Smooth muscle cell (in vitro differentiated cells): ENCODE measurements around the gene GNAT3. TPM values are rescaled to one million over a fixed set of nuclear protein-coding genes. Genes with fewer than 3 reads are reported as not detected.

Experiments
- DNase-seq: peaks from one replicate; lab custom pipeline; 2025; ENCODE audit not compliant: unreplicated experiment; lab: John Stamatoyannopoulos, UW
- H2AFZ ChIP-seq: fragments of 200-600 bp; sonication (generic); 2 replicates; pipeline ENCODE4 v1.6.0; 2016; ENCODE audit warnings: antibody characterized with exemption, low read depth, mild to moderate bottlenecking
- H3F3A ChIP-seq: fragments of 200-600 bp; sonication (generic); 2 replicates; pipeline ENCODE4 v1.6.0; 2017; ENCODE audit warnings: antibody characterized with exemption, low read depth
- H3K27ac ChIP-seq: fragments of 200-600 bp; sonication (generic); 2 replicates; pipeline ENCODE4 v1.5.1; 2016; ENCODE audit warnings: low read depth, mild to moderate bottlenecking
- H3K27me3 ChIP-seq: fragments of 200-600 bp; sonication (generic); 2 replicates; pipeline ENCODE4 v1.6.1; 2016; ENCODE audit warnings: low read depth, mild to moderate bottlenecking
- H3K36me3 ChIP-seq: fragments of 200-600 bp; sonication (generic); 2 replicates; pipeline ENCODE4 v1.5.1; 2016; ENCODE audit warnings: low read depth
- H3K4me1 ChIP-seq: fragments of 200-600 bp; sonication (generic); 2 replicates; pipeline ENCODE4 v1.5.1; 2016; ENCODE audit warnings: low read depth
- H3K4me2 ChIP-seq: fragments of 200-600 bp; sonication (generic); 2 replicates; pipeline ENCODE4 v1.6.0; 2016; ENCODE audit warnings: mild to moderate bottlenecking
- H3K4me3 ChIP-seq: fragments of 200-600 bp; sonication (generic); 2 replicates; pipeline ENCODE4 v1.5.1; 2016; ENCODE audit warnings: mild to moderate bottlenecking
- H3K79me2 ChIP-seq: fragments of 200-600 bp; sonication (generic); 2 replicates; pipeline ENCODE4 v1.6.0; 2016; ENCODE audit warnings: low read depth, mild to moderate bottlenecking
- H3K9ac ChIP-seq: fragments of 200-600 bp; sonication (generic); 2 replicates; pipeline ENCODE4 v1.6.0; 2016; ENCODE audit warnings: low read depth
- H3K9me3 ChIP-seq: fragments of 200-600 bp; sonication (generic); replicated peaks from 2 replicates; pipeline ENCODE4 v1.5.1; 2016; ENCODE audit warnings: low read depth
- H4K20me1 ChIP-seq: fragments of 200-600 bp; sonication (generic); 2 replicates; pipeline ENCODE4 v1.6.0; 2016; ENCODE audit warnings: low read depth
- CTCF ChIP-seq: fragments of 200-600 bp; sonication (generic); IDR thresholded peaks from 2 replicates; pipeline ENCODE4 v1.5.1; 2017; ENCODE audit warnings: borderline replicate concordance, mild to moderate bottlenecking, antibody characterized with exemption; ENCODE audit not compliant: insufficient read depth, poor library complexity, severe bottlenecking
- WGBS: methylation state at CpG from one replicate; pipeline ENCODE4 v1.1.7; 2016; ENCODE audit warnings: low lambda C conversion rate; 5-methylcytosine and 5-hydroxymethylcytosine counted together
- polyA plus RNA-seq: library from polyadenylated mRNA; unstranded; fragments of >200 nt; fragmentation: Nextera tagmentation; extraction: Ambion mirVana; gene quantifications from 2 replicates; pipeline ENCODE4 v1.2.1, GENCODE V29; 2016
- total RNA-seq: library from RNA; depleted of rRNA; stranded (reverse); fragments of >200 nt; gene quantifications from 2 replicates; pipeline ENCODE4 v1.2.3, GENCODE V29; 2014

GNAT3 gene
- total and polyA plus RNA-seq, 2 experiments from 2014 or later = not detected

- Histone ChIP-seq H3K27me3 (no peaks in the 10 kb centered on the region), H3F3A (no peaks in the 10 kb centered on the region), H3K9ac (no peak overlapping the region), H3K4me2 (no peak overlapping the region), H3K4me3 (no peak overlapping the region), H3K9me3 (no peaks in the 10 kb centered on the region), H3K79me2 (no peaks in the 10 kb centered on the region), H3K27ac (peak overlapping the region; percentile 29), H3K4me1 (peaks cover 6% of the 10 kb centered on the region), H4K20me1 (no peaks in the 10 kb centered on the region), H2AFZ (no peak overlapping the region), H3K36me3 (no peaks in the 10 kb centered on the region)
- DNase-seq = no peak
- no peak for TF ChIP-seq CTCF
- WGBS = 28% methylated on average over 2 of the region's 2 CpGs
These were observed 33.2 kb downstream of the GNAT3 start for GRCh38 chr7:80478683-80479082.

DNA sequence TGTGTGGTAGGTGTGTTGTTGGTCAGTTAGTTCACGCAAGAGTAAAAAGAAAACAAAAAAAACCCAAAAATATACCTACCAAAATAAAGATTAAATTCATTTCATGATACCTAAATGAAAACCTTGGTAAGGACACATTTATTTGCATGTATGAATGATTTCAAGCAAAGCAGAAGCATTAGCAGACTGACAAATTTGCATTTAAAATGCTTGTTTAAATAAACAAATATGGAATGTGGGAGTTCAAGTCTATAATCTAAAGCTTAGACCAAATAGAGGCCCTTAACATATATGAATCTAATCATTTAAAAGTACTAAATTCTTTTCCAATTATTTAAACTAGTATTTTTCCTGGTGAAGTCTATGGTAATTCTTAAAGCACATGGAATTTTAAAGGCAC, 35.8 kb downstream of the GNAT3 start:
- Histone ChIP-seq H3K9ac (no peak overlapping the region), H2AFZ (no peak overlapping the region), H3K27ac (no peak overlapping the region), H4K20me1 (no peaks in the 10 kb centered on the region), H3K27me3 (no peaks in the 10 kb centered on the region), H3K36me3 (no peaks in the 10 kb centered on the region), H3K4me3 (no peak overlapping the region), H3K79me2 (no peaks in the 10 kb centered on the region), H3F3A (no peaks in the 10 kb centered on the region), H3K9me3 (no peaks in the 10 kb centered on the region), H3K4me1 (peaks cover under 1% of the 10 kb centered on the region), H3K4me2 (no peak overlapping the region)
- DNase-seq = no peak
- TF ChIP-seq CTCF = no peak
- 96% methylated on average over 1 of the region's 1 CpG for WGBS

GRCh38 chr7:80475383-80475782, 36.5 kb downstream of the GNAT3 start:
- no peaks in the 10 kb centered on the region for H3F3A ChIP-seq
- H4K20me1 ChIP-seq = no peaks in the 10 kb centered on the region
- no peaks in the 10 kb centered on the region for H3K9me3 ChIP-seq
- H2AFZ ChIP-seq = no peak overlapping the region
- no peaks in the 10 kb centered on the region for H3K36me3 ChIP-seq
- no peaks in the 10 kb centered on the region for H3K27me3 ChIP-seq
- no peaks in the 10 kb centered on the region for H3K4me1 ChIP-seq
- H3K9ac ChIP-seq = no peak overlapping the region
- no peak for DNase-seq
- WGBS = 64% methylated on average over 3 of the region's 3 CpGs
- no peak overlapping the region for H3K4me3 ChIP-seq
- no peak for TF ChIP-seq CTCF
- no peaks in the 10 kb centered on the region for H3K79me2 ChIP-seq
- no peak overlapping the region for H3K27ac ChIP-seq
- H3K4me2 ChIP-seq = no peak overlapping the region

DNA sequence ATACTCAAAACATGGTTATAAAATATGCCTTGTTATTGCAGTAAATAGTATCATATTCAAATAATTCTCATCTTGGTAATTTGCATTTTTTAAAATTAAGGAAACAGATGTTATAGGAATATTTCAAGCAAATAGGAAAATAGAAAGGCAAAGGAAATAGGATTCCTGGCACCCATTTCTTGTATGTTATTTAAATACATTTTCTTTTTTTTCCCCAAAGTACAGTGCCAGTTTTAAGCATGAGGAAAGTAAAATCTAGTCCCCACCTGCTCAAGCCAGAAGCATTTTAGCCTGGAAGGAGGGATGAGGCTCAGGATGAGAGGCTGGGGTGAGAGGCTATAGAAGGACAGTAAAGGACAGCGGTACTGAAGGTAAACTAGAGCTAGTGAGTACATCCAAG, 38.1 kb downstream of the GNAT3 start:
- 93% methylated on average over 1 of the region's 1 CpG for whole genome bisulfite sequencing
- no peaks in the 10 kb centered on the region for H3K27me3 ChIP-seq
- no peak overlapping the region for H2AFZ ChIP-seq
- no peaks in the 10 kb centered on the region for H3K36me3 ChIP-seq
- H3K4me3 ChIP-seq = no peak overlapping the region
- H3K79me2 ChIP-seq = no peaks in the 10 kb centered on the region
- H4K20me1 ChIP-seq = no peaks in the 10 kb centered on the region
- H3K27ac ChIP-seq = no peak overlapping the region
- no peak for DNase-seq
- H3K4me1 ChIP-seq = no peaks in the 10 kb centered on the region
- no peaks in the 10 kb centered on the region for H3K9me3 ChIP-seq
- H3F3A ChIP-seq = no peaks in the 10 kb centered on the region
- TF ChIP-seq CTCF = no peak
- H3K4me2 ChIP-seq = no peak overlapping the region
- no peak overlapping the region for H3K9ac ChIP-seq
